ENCODE measurements around the gene OLFM1.

OLFM1 gene

GRCh38 chr9:135134268-135135022 is 47.0 kb downstream of the OLFM1 start:
- H3K4me1 ChIP-seq (ENCODE audit: insufficient read depth, poor library complexity, severe bottlenecking) = no peaks in the 10 kb centered on the region
- H3K27ac ChIP-seq (ENCODE audit: poor library complexity, severe bottlenecking) = no peak overlapping the region
- no peaks in the 10 kb centered on the region for H3K9me3 ChIP-seq (ENCODE audit: severe bottlenecking)
- DNase-seq (ENCODE audit: low spot score) (no peak), ATAC-seq (ENCODE audit: low read depth) (no peak)
- H3K27me3 ChIP-seq (ENCODE audit: insufficient read depth, poor library complexity, severe bottlenecking) = peaks cover 23% of the 10 kb centered on the region
- no peaks in the 10 kb centered on the region for H3K36me3 ChIP-seq (ENCODE audit: low read depth)
- TF ChIP-seq CTCF (IDR thresholded peaks at IDR 0.05; ENCODE audit: poor library complexity, severe bottlenecking) = no peak
- H3K4me3 ChIP-seq (ENCODE audit: severe bottlenecking) = no peak overlapping the region

GRCh38 chr9:135135171-135135928 is 47.9 kb downstream of the OLFM1 start:
- no peak overlapping the region for H3K4me3 ChIP-seq (ENCODE audit: severe bottlenecking)
- H3K27ac ChIP-seq (ENCODE audit: poor library complexity, severe bottlenecking) = no peak overlapping the region
- H3K9me3 ChIP-seq (ENCODE audit: severe bottlenecking) = no peaks in the 10 kb centered on the region
- DNase-seq (ENCODE audit: low spot score) = no peak
- no peaks in the 10 kb centered on the region for H3K4me1 ChIP-seq (ENCODE audit: insufficient read depth, poor library complexity, severe bottlenecking)
- peaks cover 23% of the 10 kb centered on the region for H3K27me3 ChIP-seq (ENCODE audit: insufficient read depth, poor library complexity, severe bottlenecking)
- no peak for TF ChIP-seq CTCF (IDR thresholded peaks at IDR 0.05; ENCODE audit: poor library complexity, severe bottlenecking)
- no peak for ATAC-seq (ENCODE audit: low read depth)
- H3K36me3 ChIP-seq (ENCODE audit: low read depth) = no peaks in the 10 kb centered on the region

GRCh38 chr9:135135929-135136315 is 48.5 kb downstream of the OLFM1 start:
- Histone ChIP-seq H3K4me3 (ENCODE audit: severe bottlenecking) (no peak overlapping the region), H3K36me3 (ENCODE audit: low read depth) (no peaks in the 10 kb centered on the region), H3K9me3 (ENCODE audit: severe bottlenecking) (no peaks in the 10 kb centered on the region), H3K4me1 (ENCODE audit: insufficient read depth, poor library complexity, severe bottlenecking) (no peaks in the 10 kb centered on the region), H3K27ac (ENCODE audit: poor library complexity, severe bottlenecking) (no peak overlapping the region), H3K27me3 (ENCODE audit: insufficient read depth, poor library complexity, severe bottlenecking) (peaks cover 23% of the 10 kb centered on the region)
- DNase-seq (ENCODE audit: low spot score) = no peak
- ATAC-seq (ENCODE audit: low read depth) = no peak
- TF ChIP-seq CTCF (IDR thresholded peaks at IDR 0.05; ENCODE audit: poor library complexity, severe bottlenecking) = no peak

- no peak overlapping the region for H3K27ac ChIP-seq (ENCODE audit: poor library complexity, severe bottlenecking)
- H3K9me3 ChIP-seq (ENCODE audit: severe bottlenecking) = no peaks in the 10 kb centered on the region
- no peak for ATAC-seq (ENCODE audit: low read depth)
- H3K4me3 ChIP-seq (ENCODE audit: severe bottlenecking) = no peak overlapping the region
- no peak for DNase-seq (ENCODE audit: low spot score)
- H3K36me3 ChIP-seq (ENCODE audit: low read depth) = no peaks in the 10 kb centered on the region
- TF ChIP-seq CTCF (IDR thresholded peaks at IDR 0.05; ENCODE audit: poor library complexity, severe bottlenecking) = no peak
- no peaks in the 10 kb centered on the region for H3K4me1 ChIP-seq (ENCODE audit: insufficient read depth, poor library complexity, severe bottlenecking)
- peaks cover 23% of the 10 kb centered on the region for H3K27me3 ChIP-seq (ENCODE audit: insufficient read depth, poor library complexity, severe bottlenecking)
Observed at GRCh38 chr9:135136481-135136880, 49.0 kb downstream of the OLFM1 start.

All from RWPE2 (cell line).